Measurements from ENCODE around the gene NAB1. TPM values are rescaled to one million over a fixed set of nuclear protein-coding genes. Genes with fewer than 3 reads are reported as not detected.

NAB1 gene
- total RNA-seq, 6 experiments from 2014 or later, result 22.0 to 29.9 (median 23.8) TPM

DNA sequence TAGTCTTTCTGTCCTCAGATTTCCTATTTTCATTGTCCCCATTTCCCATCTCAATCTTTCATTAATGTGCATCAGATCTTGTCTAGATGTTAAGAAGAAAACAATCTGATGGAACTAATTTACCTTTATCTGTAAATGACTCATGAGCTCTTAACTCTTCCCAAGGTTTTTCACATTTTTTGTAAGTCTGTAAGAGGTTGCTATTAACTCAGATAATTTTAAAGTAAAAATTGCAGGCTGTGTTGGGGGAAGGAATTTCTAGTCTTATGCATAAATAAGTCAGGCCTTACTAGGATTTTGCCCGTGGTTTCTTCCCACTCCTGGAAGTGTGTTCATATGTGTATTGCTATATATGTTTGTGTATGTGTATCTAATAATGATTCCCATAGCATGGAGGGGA lies 4.3 kb downstream of the NAB1 start:
- no peak overlapping the region for H3K27ac ChIP-seq
- no peak for ATAC-seq
- no peak for DNase-seq
- intact Hi-C loops (cut with DNase I), result no loop called here
- no peaks in the 10 kb centered on the region for H3K9me3 ChIP-seq
- H3K27me3 ChIP-seq, result no peaks in the 10 kb centered on the region
- no peak for TF ChIP-seq POLR2A (IDR thresholded peaks at IDR 0.05)
- TF ChIP-seq, protein P1, sequence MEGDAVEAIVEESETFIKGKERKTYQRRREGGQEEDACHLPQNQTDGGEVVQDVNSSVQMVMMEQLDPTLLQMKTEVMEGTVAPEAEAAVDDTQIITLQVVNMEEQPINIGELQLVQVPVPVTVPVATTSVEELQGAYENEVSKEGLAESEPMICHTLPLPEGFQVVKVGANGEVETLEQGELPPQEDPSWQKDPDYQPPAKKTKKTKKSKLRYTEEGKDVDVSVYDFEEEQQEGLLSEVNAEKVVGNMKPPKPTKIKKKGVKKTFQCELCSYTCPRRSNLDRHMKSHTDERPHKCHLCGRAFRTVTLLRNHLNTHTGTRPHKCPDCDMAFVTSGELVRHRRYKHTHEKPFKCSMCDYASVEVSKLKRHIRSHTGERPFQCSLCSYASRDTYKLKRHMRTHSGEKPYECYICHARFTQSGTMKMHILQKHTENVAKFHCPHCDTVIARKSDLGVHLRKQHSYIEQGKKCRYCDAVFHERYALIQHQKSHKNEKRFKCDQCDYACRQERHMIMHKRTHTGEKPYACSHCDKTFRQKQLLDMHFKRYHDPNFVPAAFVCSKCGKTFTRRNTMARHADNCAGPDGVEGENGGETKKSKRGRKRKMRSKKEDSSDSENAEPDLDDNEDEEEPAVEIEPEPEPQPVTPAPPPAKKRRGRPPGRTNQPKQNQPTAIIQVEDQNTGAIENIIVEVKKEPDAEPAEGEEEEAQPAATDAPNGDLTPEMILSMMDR (IDR thresholded peaks at IDR 0.05), result no peak
- peaks cover 0 to 33% (median 6%) of the 10 kb centered on the region in 4 donors for H3K4me1 ChIP-seq
- no peak overlapping the region for H3K4me3 ChIP-seq
- H3K36me3 ChIP-seq, result no peaks in the 10 kb centered on the region
- 100% methylated on average over 1 of the region's 1 CpG for WGBS (ENCODE audit: insufficient coverage, low coverage, low lambda C conversion rate, missing lambda C conversion rate)

DNA sequence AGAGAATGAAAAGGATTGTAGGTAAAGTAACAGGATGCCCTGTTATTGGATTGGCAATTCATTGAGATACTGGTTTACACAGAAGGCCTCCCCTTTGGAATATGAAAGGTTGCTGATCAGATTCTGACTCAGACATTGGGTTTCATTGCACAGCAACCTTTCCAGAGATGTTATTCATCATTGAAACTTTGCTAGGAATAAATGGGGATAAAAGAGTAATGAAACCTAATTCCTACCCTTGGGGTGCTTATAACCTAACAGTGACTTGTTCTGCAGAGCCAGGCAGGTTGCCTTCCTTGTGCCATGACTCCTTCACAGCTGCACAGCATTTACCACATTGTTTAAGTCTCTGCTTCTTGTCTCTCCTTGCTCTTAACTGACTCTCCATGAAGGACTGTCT lies 5.0 kb downstream of the NAB1 start:
- no peak overlapping the region for H3K27ac ChIP-seq
- no peak for DNase-seq
- H3K36me3 ChIP-seq, result no peaks in the 10 kb centered on the region
- H3K27me3 ChIP-seq, result no peaks in the 10 kb centered on the region
- no peak for ATAC-seq
- peaks cover 0 to 33% (median 6%) of the 10 kb centered on the region in 4 donors for H3K4me1 ChIP-seq
- TF ChIP-seq, protein P1 (IDR thresholded peaks at IDR 0.05), result no peak
- TF ChIP-seq POLR2A (IDR thresholded peaks at IDR 0.05), result no peak
- intact Hi-C loops (cut with DNase I), result no loop called here
- no peak overlapping the region for H3K4me3 ChIP-seq
- H3K9me3 ChIP-seq, result no peaks in the 10 kb centered on the region

DNA sequence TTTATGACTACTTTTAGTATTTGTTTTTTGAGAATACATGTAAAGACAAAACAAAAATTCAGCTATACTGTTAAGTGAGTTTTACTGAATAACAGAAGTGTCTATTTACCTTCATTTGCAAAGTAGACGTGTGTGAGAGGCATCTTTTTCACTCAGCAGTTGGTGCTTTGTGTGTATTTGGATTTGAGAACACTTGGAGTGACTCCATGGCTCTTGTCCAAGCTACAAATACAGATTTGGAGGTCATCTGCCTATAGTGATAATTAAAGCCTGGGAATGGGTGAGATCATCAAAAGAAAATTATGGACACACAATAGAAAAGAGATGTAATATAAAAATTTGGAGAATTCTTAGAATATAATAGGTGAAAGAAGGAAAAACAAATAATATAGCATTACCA lies 6.2 kb downstream of the NAB1 start:
- H3K4me3 ChIP-seq, result no peak overlapping the region
- no peak overlapping the region for H3K27ac ChIP-seq
- no peaks in the 10 kb centered on the region for H3K9me3 ChIP-seq
- intact Hi-C loops (cut with DNase I), result no loop called here
- H3K36me3 ChIP-seq, result no peaks in the 10 kb centered on the region
- ATAC-seq, result peak; percentile 38 to 74 (median 58)
- WGBS (ENCODE audit: insufficient coverage, low coverage, low lambda C conversion rate, missing lambda C conversion rate), result 30% methylated on average over 1 of the region's 1 CpG
- TF ChIP-seq, protein P1 (IDR thresholded peaks at IDR 0.05), result no peak
- TF ChIP-seq POLR2A (IDR thresholded peaks at IDR 0.05), result no peak
- H3K27me3 ChIP-seq, result no peaks in the 10 kb centered on the region
- no peak for DNase-seq
- H3K4me1 ChIP-seq, result peaks cover 0 to 33% (median 6%) of the 10 kb centered on the region in 4 donors

DNA sequence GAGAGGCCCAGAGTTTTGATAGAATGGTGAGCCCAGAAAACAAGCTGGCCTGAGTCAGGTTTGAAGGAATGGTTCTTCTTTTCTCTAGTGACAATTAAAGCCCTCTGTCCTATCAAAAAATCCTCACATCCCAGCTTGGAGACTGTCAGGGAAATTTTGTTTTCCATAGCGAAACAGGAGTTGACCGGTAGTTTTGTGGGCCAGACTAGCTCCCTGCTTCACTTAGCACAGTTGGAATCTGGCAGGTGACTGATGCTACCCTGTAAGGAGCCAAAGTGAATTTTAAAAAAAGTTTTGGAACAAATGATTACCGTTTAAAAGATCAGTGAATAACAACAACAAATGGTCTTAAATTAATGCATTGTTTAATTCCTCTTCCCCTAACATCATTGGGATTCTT lies 6.7 kb downstream of the NAB1 start:
- 92% methylated on average over 3 of the region's 3 CpGs for WGBS (ENCODE audit: insufficient coverage, low coverage, low lambda C conversion rate, missing lambda C conversion rate)
- Histone ChIP-seq H3K4me3 (no peak overlapping the region), H3K4me1 (peaks cover 0 to 31% (median 6%) of the 10 kb centered on the region in 4 donors), H3K27ac (no peak overlapping the region), H3K36me3 (no peaks in the 10 kb centered on the region), H3K9me3 (no peaks in the 10 kb centered on the region), H3K27me3 (no peaks in the 10 kb centered on the region)
- DNase-seq (no peak), ATAC-seq (no peak)
- intact Hi-C loops (cut with DNase I), result no loop called here
- no peak for TF ChIP-seq POLR2A (IDR thresholded peaks at IDR 0.05)
- TF ChIP-seq, protein P1 (IDR thresholded peaks at IDR 0.05), result no peak

DNA sequence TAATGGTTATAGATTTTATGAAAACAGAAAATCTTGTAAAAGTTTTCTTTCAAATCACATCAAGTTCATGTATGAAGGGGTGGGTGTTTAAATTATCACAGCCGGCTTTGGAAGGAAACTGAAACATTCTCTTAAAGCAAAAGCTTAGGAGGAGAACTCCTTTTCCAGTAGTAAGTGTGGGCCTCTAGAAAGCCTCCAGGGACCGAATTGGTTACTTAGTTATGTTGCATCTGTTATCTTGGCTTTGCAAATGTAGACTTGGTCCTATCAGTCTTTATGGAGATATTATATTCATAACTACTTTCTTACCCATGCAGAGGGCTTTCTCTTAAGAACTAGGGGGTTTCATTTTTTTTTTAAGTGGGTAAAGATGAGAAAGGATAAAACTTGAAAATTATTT lies 7.4 kb downstream of the NAB1 start:
- H3K27me3 ChIP-seq, result no peaks in the 10 kb centered on the region
- no peak for ATAC-seq
- H3K9me3 ChIP-seq, result no peaks in the 10 kb centered on the region
- H3K4me3 ChIP-seq, result no peak overlapping the region
- DNase-seq, result no peak
- intact Hi-C loops (cut with DNase I), result no loop called here
- 57% methylated on average over 2 of the region's 2 CpGs for WGBS (ENCODE audit: insufficient coverage, low coverage, low lambda C conversion rate, missing lambda C conversion rate)
- H3K4me1 ChIP-seq, result peaks cover 0 to 24% (median 6%) of the 10 kb centered on the region in 4 donors
- TF ChIP-seq, protein P1 (IDR thresholded peaks at IDR 0.05), result no peak
- TF ChIP-seq POLR2A (IDR thresholded peaks at IDR 0.05), result no peak
- H3K36me3 ChIP-seq, result no peaks in the 10 kb centered on the region
- no peak overlapping the region for H3K27ac ChIP-seq

Data from right lobe of liver (tissue), 6 donors.